Measurements from ENCODE around the gene CCDC198.

The CCDC198 gene

GRCh38 chr14:57493467-57494181, at the start of gene CCDC198:
CCDC198 (minus strand) TSS chr14:57493857; CDS start chr14:57493715, 142 bp downstream.
- Histone ChIP-seq H3K4me1 (ENCODE audit: control insufficient read depth, insufficient read depth, low read length) (no peaks in the 10 kb centered on the region), H3K4me3 (ENCODE audit: low read length in 2 of 2) (no peak within 1 kb of the TSS), H3K27me3 (ENCODE audit: control insufficient read depth in 1 of 2, insufficient read depth in 2 of 2, low read length in 2 of 2) (no peaks in the 10 kb centered on the region), H3K36me3 (ENCODE audit: control insufficient read depth in 2 of 2, insufficient read depth in 2 of 2, low read length in 2 of 2) (no peaks in the 10 kb centered on the region), H3K9ac (ENCODE audit: low read length in 2 of 2) (no peak within 1 kb of the TSS), H3K9me3 (ENCODE audit: control insufficient read depth in 2 of 2, low read length in 2 of 2) (no peaks in the 10 kb centered on the region), H3K27ac (ENCODE audit: low read length) (no peak within 1 kb of the TSS)

- Histone ChIP-seq H3K27me3 (ENCODE audit: control insufficient read depth in 1 of 2, insufficient read depth in 2 of 2, low read length in 2 of 2) (no peaks in the 10 kb centered on the region), H3K4me1 (ENCODE audit: control insufficient read depth, insufficient read depth, low read length) (no peaks in the 10 kb centered on the region), H3K4me3 (ENCODE audit: low read length in 2 of 2) (no peak overlapping the region), H3K36me3 (ENCODE audit: control insufficient read depth in 2 of 2, insufficient read depth in 2 of 2, low read length in 2 of 2) (no peaks in the 10 kb centered on the region), H3K9me3 (ENCODE audit: control insufficient read depth in 2 of 2, low read length in 2 of 2) (no peaks in the 10 kb centered on the region), H3K27ac (ENCODE audit: low read length) (no peak overlapping the region), H3K9ac (ENCODE audit: low read length in 2 of 2) (no peak overlapping the region)
These were observed 39.6 kb upstream of the CCDC198 start for GRCh38 chr14:57533214-57533613.

GRCh38 chr14:57530571-57530970, 36.9 kb upstream of the CCDC198 start:
- Histone ChIP-seq H3K9me3 (ENCODE audit: control insufficient read depth in 2 of 2, low read length in 2 of 2) (peaks cover 0 to 5% of the 10 kb centered on the region in 2 donors), H3K4me1 (ENCODE audit: control insufficient read depth, insufficient read depth, low read length) (no peaks in the 10 kb centered on the region), H3K9ac (ENCODE audit: low read length in 2 of 2) (no peak overlapping the region), H3K27ac (ENCODE audit: low read length) (no peak overlapping the region), H3K4me3 (ENCODE audit: low read length in 2 of 2) (no peak overlapping the region), H3K27me3 (ENCODE audit: control insufficient read depth in 1 of 2, insufficient read depth in 2 of 2, low read length in 2 of 2) (no peaks in the 10 kb centered on the region), H3K36me3 (ENCODE audit: control insufficient read depth in 2 of 2, insufficient read depth in 2 of 2, low read length in 2 of 2) (no peaks in the 10 kb centered on the region)

GRCh38 chr14:57526942-57527341, 33.3 kb upstream of the CCDC198 start:
- no peak overlapping the region for H3K27ac ChIP-seq (ENCODE audit: low read length)
- no peak overlapping the region for H3K4me3 ChIP-seq (ENCODE audit: low read length in 2 of 2)
- H3K27me3 ChIP-seq (ENCODE audit: control insufficient read depth in 1 of 2, insufficient read depth in 2 of 2, low read length in 2 of 2), result no peaks in the 10 kb centered on the region
- H3K4me1 ChIP-seq (ENCODE audit: control insufficient read depth, insufficient read depth, low read length), result no peaks in the 10 kb centered on the region
- no peak overlapping the region for H3K9ac ChIP-seq (ENCODE audit: low read length in 2 of 2)
- H3K36me3 ChIP-seq (ENCODE audit: control insufficient read depth in 2 of 2, insufficient read depth in 2 of 2, low read length in 2 of 2), result no peaks in the 10 kb centered on the region
- peaks cover 0 to 5% of the 10 kb centered on the region in 2 donors for H3K9me3 ChIP-seq (ENCODE audit: control insufficient read depth in 2 of 2, low read length in 2 of 2)

GRCh38 chr14:57519043-57519442, 25.4 kb upstream of the CCDC198 start:
- H3K4me3 ChIP-seq (ENCODE audit: low read length in 2 of 2), result no peak overlapping the region
- no peaks in the 10 kb centered on the region for H3K4me1 ChIP-seq (ENCODE audit: control insufficient read depth, insufficient read depth, low read length)

GRCh38 chr14:57512220-57512619, 18.6 kb upstream of the CCDC198 start:
- Histone ChIP-seq H3K9ac (ENCODE audit: low read length in 2 of 2) (no peak overlapping the region), H3K27me3 (ENCODE audit: control insufficient read depth in 1 of 2, insufficient read depth in 2 of 2, low read length in 2 of 2) (no peaks in the 10 kb centered on the region), H3K4me3 (ENCODE audit: low read length in 2 of 2) (no peak overlapping the region), H3K27ac (ENCODE audit: low read length) (no peak overlapping the region), H3K36me3 (ENCODE audit: control insufficient read depth in 2 of 2, insufficient read depth in 2 of 2, low read length in 2 of 2) (no peaks in the 10 kb centered on the region), H3K4me1 (ENCODE audit: control insufficient read depth, insufficient read depth, low read length) (no peaks in the 10 kb centered on the region), H3K9me3 (ENCODE audit: control insufficient read depth in 2 of 2, low read length in 2 of 2) (no peaks in the 10 kb centered on the region)

More at GRCh38 chr14:57519043-57519442, 25.4 kb upstream of the CCDC198 start:
- Histone ChIP-seq H3K9ac (ENCODE audit: low read length in 2 of 2) (no peak overlapping the region), H3K27me3 (ENCODE audit: control insufficient read depth in 1 of 2, insufficient read depth in 2 of 2, low read length in 2 of 2) (no peaks in the 10 kb centered on the region), H3K36me3 (ENCODE audit: control insufficient read depth in 2 of 2, insufficient read depth in 2 of 2, low read length in 2 of 2) (no peaks in the 10 kb centered on the region), H3K27ac (ENCODE audit: low read length) (no peak overlapping the region), H3K9me3 (ENCODE audit: control insufficient read depth in 2 of 2, low read length in 2 of 2) (peaks cover 0 to 2% of the 10 kb centered on the region in 2 donors)

GRCh38 chr14:57508756-57509155, 15.1 kb upstream of the CCDC198 start:
- no peaks in the 10 kb centered on the region for H3K9me3 ChIP-seq (ENCODE audit: control insufficient read depth in 2 of 2, low read length in 2 of 2)
- no peak overlapping the region for H3K9ac ChIP-seq (ENCODE audit: low read length in 2 of 2)
- no peaks in the 10 kb centered on the region for H3K4me1 ChIP-seq (ENCODE audit: control insufficient read depth, insufficient read depth, low read length)
- no peaks in the 10 kb centered on the region for H3K27me3 ChIP-seq (ENCODE audit: control insufficient read depth in 1 of 2, insufficient read depth in 2 of 2, low read length in 2 of 2)
- no peak overlapping the region for H3K27ac ChIP-seq (ENCODE audit: low read length)
- H3K36me3 ChIP-seq (ENCODE audit: control insufficient read depth in 2 of 2, insufficient read depth in 2 of 2, low read length in 2 of 2), result no peaks in the 10 kb centered on the region
- no peak overlapping the region for H3K4me3 ChIP-seq (ENCODE audit: low read length in 2 of 2)

- no peaks in the 10 kb centered on the region for H3K36me3 ChIP-seq (ENCODE audit: control insufficient read depth in 2 of 2, insufficient read depth in 2 of 2, low read length in 2 of 2)
- H3K4me1 ChIP-seq (ENCODE audit: control insufficient read depth, insufficient read depth, low read length), result no peaks in the 10 kb centered on the region
- H3K9me3 ChIP-seq (ENCODE audit: control insufficient read depth in 2 of 2, low read length in 2 of 2), result no peaks in the 10 kb centered on the region
- no peak overlapping the region for H3K9ac ChIP-seq (ENCODE audit: low read length in 2 of 2)
- no peak overlapping the region for H3K4me3 ChIP-seq (ENCODE audit: low read length in 2 of 2)
- no peaks in the 10 kb centered on the region for H3K27me3 ChIP-seq (ENCODE audit: control insufficient read depth in 1 of 2, insufficient read depth in 2 of 2, low read length in 2 of 2)
- no peak overlapping the region for H3K27ac ChIP-seq (ENCODE audit: low read length)
These were observed 9.1 kb upstream of the CCDC198 start for GRCh38 chr14:57502586-57503254.

- no peak overlapping the region for H3K27ac ChIP-seq (ENCODE audit: low read length)
- no peaks in the 10 kb centered on the region for H3K36me3 ChIP-seq (ENCODE audit: control insufficient read depth in 2 of 2, insufficient read depth in 2 of 2, low read length in 2 of 2)
- H3K9me3 ChIP-seq (ENCODE audit: control insufficient read depth in 2 of 2, low read length in 2 of 2), result no peaks in the 10 kb centered on the region
- H3K9ac ChIP-seq (ENCODE audit: low read length in 2 of 2), result no peak overlapping the region
- H3K27me3 ChIP-seq (ENCODE audit: control insufficient read depth in 1 of 2, insufficient read depth in 2 of 2, low read length in 2 of 2), result no peaks in the 10 kb centered on the region
- no peaks in the 10 kb centered on the region for H3K4me1 ChIP-seq (ENCODE audit: control insufficient read depth, insufficient read depth, low read length)
- H3K4me3 ChIP-seq (ENCODE audit: low read length in 2 of 2), result no peak overlapping the region
These were observed 7.4 kb upstream of the CCDC198 start for GRCh38 chr14:57501039-57501557.

GRCh38 chr14:57498659-57499058, 5.0 kb upstream of the CCDC198 start:
- no peak overlapping the region for H3K4me3 ChIP-seq (ENCODE audit: low read length in 2 of 2)
- no peak overlapping the region for H3K9ac ChIP-seq (ENCODE audit: low read length in 2 of 2)

GRCh38 chr14:57498035-57498434, 4.4 kb upstream of the CCDC198 start:
- H3K4me1 ChIP-seq (ENCODE audit: control insufficient read depth, insufficient read depth, low read length), result no peaks in the 10 kb centered on the region
- no peaks in the 10 kb centered on the region for H3K36me3 ChIP-seq (ENCODE audit: control insufficient read depth in 2 of 2, insufficient read depth in 2 of 2, low read length in 2 of 2)
- no peak overlapping the region for H3K27ac ChIP-seq (ENCODE audit: low read length)
- H3K9me3 ChIP-seq (ENCODE audit: control insufficient read depth in 2 of 2, low read length in 2 of 2), result no peaks in the 10 kb centered on the region
- H3K27me3 ChIP-seq (ENCODE audit: control insufficient read depth in 1 of 2, insufficient read depth in 2 of 2, low read length in 2 of 2), result no peaks in the 10 kb centered on the region
- H3K4me3 ChIP-seq (ENCODE audit: low read length in 2 of 2), result no peak overlapping the region
- H3K9ac ChIP-seq (ENCODE audit: low read length in 2 of 2), result no peak overlapping the region

More at GRCh38 chr14:57498659-57499058, 5.0 kb upstream of the CCDC198 start:
- no peak overlapping the region for H3K27ac ChIP-seq (ENCODE audit: low read length)
- no peaks in the 10 kb centered on the region for H3K9me3 ChIP-seq (ENCODE audit: control insufficient read depth in 2 of 2, low read length in 2 of 2)
- no peaks in the 10 kb centered on the region for H3K27me3 ChIP-seq (ENCODE audit: control insufficient read depth in 1 of 2, insufficient read depth in 2 of 2, low read length in 2 of 2)
- H3K4me1 ChIP-seq (ENCODE audit: control insufficient read depth, insufficient read depth, low read length), result no peaks in the 10 kb centered on the region
- H3K36me3 ChIP-seq (ENCODE audit: control insufficient read depth in 2 of 2, insufficient read depth in 2 of 2, low read length in 2 of 2), result no peaks in the 10 kb centered on the region
